Ascending aorta (tissue), 2 donors: Measurements from ENCODE around the gene RABGAP1L. TPM values are rescaled to one million over a fixed set of nuclear protein-coding genes. Genes with fewer than 3 reads are reported as not detected.

ENCODE experiments used
- DNase-seq, 2 donors: peaks; one replicate each; pipeline ENCODE4 v3.0.0-alpha.2; 2019; ENCODE audit warnings: low spot score in 2 of 2
- H3K27ac ChIP-seq, 2 donors: fragments of 200-600 bp; sonication (generic); one replicate each; pipeline ENCODE4 v1.5.1; 2016 to 2017; ENCODE audit warnings: mild to moderate bottlenecking in 1 of 2
- H3K27me3 ChIP-seq: fragments of 200-600 bp; sonication (generic); one replicate; pipeline ENCODE4 v1.5.1; 2017
- H3K36me3 ChIP-seq, 2 donors: fragments of 200-600 bp; sonication (generic); one replicate each; pipeline ENCODE4 v1.5.1; 2016
- H3K4me1 ChIP-seq, 2 donors: fragments of 200-600 bp; sonication (generic); one replicate each; pipeline ENCODE4 v1.5.1; 2016 to 2017; ENCODE audit warnings: mild to moderate bottlenecking in 1 of 2
- H3K4me3 ChIP-seq, 2 donors: fragments of 200-600 bp; sonication (generic); one replicate each; pipeline ENCODE4 v1.5.1; 2016 to 2017; ENCODE audit warnings: mild to moderate bottlenecking in 1 of 2
- H3K9me3 ChIP-seq, 2 donors: fragments of 200-600 bp; sonication (generic); one replicate each; pipeline ENCODE4 v1.5.1; 2016
- CTCF ChIP-seq, 3 experiments: fragments of 200-600 bp in 2 of 3; fragments of 450-650 bp in 1 of 3; sonication (generic) in 2 of 3; IDR thresholded peaks; one replicate each; pipeline ENCODE4 v1.5.1; 2016 to 2019; ENCODE audit warnings: antibody characterized with exemption in 3 of 3, mild to moderate bottlenecking in 1 of 3, moderate library complexity in 1 of 3
- intact Hi-C: fragments of 100-400 bp; cut with DNase I; formaldehyde crosslinking; loops from one replicate; pipeline ENCODE4 v1.15.1; 2023
- total RNA-seq: library from RNA; depleted of rRNA; stranded (reverse); fragments of >200 nt; gene quantifications from one replicate; pipeline ENCODE4 v1.1.0, GENCODE V29; 2016

The RABGAP1L gene
- total RNA-seq, 1 donor from 2014 or later: 48.4 TPM

GRCh38 chr1:174956976-174957375 lies 797.7 kb downstream of the RABGAP1L start:
- H3K36me3 ChIP-seq: no peaks in the 10 kb centered on the region
- DNase-seq: no peak
- H3K27me3 ChIP-seq: no peaks in the 10 kb centered on the region
- no peaks in the 10 kb centered on the region for H3K9me3 ChIP-seq
- TF ChIP-seq CTCF (IDR thresholded peaks at IDR 0.05): no peak
- no peak overlapping the region for H3K27ac ChIP-seq
- no peaks in the 10 kb centered on the region for H3K4me1 ChIP-seq
- intact Hi-C loops: no loop called here
- no peak overlapping the region for H3K4me3 ChIP-seq

GRCh38 chr1:174957829-174958228 lies 798.5 kb downstream of the RABGAP1L start:
- no peak for DNase-seq
- TF ChIP-seq CTCF (IDR thresholded peaks at IDR 0.05): no peak
- no peak overlapping the region for H3K4me3 ChIP-seq

GRCh38 chr1:174958396-174958795 lies 799.1 kb downstream of the RABGAP1L start:
- intact Hi-C loops: no loop called here

More at GRCh38 chr1:174957829-174958228, 798.5 kb downstream of the RABGAP1L start:
- Histone ChIP-seq H3K27me3 (no peaks in the 10 kb centered on the region), H3K9me3 (no peaks in the 10 kb centered on the region), H3K27ac (no peak overlapping the region), H3K4me1 (no peaks in the 10 kb centered on the region), H3K36me3 (no peaks in the 10 kb centered on the region)
- intact Hi-C loops: no loop called here

GRCh38 chr1:174960362-174960761 lies 801.0 kb downstream of the RABGAP1L start:
- H3K27me3 ChIP-seq: no peaks in the 10 kb centered on the region
- H3K9me3 ChIP-seq: no peaks in the 10 kb centered on the region
- H3K36me3 ChIP-seq: no peaks in the 10 kb centered on the region
- intact Hi-C loops: no loop called here
- DNase-seq: no peak
- H3K4me1 ChIP-seq: peaks cover 0 to 13% of the 10 kb centered on the region in 2 donors
- no peak overlapping the region for H3K4me3 ChIP-seq
- no peak for TF ChIP-seq CTCF (IDR thresholded peaks at IDR 0.05)
- H3K27ac ChIP-seq: no peak overlapping the region

More at GRCh38 chr1:174958396-174958795, 799.1 kb downstream of the RABGAP1L start:
- Histone ChIP-seq H3K36me3 (no peaks in the 10 kb centered on the region), H3K9me3 (no peaks in the 10 kb centered on the region), H3K4me3 (no peak overlapping the region), H3K4me1 (peaks cover 0 to 2% of the 10 kb centered on the region in 2 donors), H3K27me3 (no peaks in the 10 kb centered on the region), H3K27ac (no peak overlapping the region)
- DNase-seq: no peak
- no peak for TF ChIP-seq CTCF (IDR thresholded peaks at IDR 0.05)

- Histone ChIP-seq H3K9me3 (no peaks in the 10 kb centered on the region), H3K4me3 (no peak overlapping the region), H3K4me1 (peaks cover under 1 to 26% of the 10 kb centered on the region in 2 donors), H3K27me3 (no peaks in the 10 kb centered on the region), H3K27ac (peak overlapping the region; percentile 44 to 70), H3K36me3 (no peaks in the 10 kb centered on the region)
- TF ChIP-seq CTCF (IDR thresholded peaks at IDR 0.05): no peak
- intact Hi-C loops: no loop called here
- no peak for DNase-seq
These were observed 804.3 kb downstream of the RABGAP1L start for GRCh38 chr1:174963529-174964125.
